ENCODE results near the gene KCNH3. TPM values are rescaled to one million over a fixed set of nuclear protein-coding genes. Genes with fewer than 3 reads are reported as not detected.
"Not testable (repeated sequence)": the region's sequence is repeated elsewhere in the genome, so short reads cannot be mapped to it uniquely, and the experiment has no call there.

The KCNH3 gene
- total RNA-seq, 1 donor from 2014 or later, result not detected

DNA sequence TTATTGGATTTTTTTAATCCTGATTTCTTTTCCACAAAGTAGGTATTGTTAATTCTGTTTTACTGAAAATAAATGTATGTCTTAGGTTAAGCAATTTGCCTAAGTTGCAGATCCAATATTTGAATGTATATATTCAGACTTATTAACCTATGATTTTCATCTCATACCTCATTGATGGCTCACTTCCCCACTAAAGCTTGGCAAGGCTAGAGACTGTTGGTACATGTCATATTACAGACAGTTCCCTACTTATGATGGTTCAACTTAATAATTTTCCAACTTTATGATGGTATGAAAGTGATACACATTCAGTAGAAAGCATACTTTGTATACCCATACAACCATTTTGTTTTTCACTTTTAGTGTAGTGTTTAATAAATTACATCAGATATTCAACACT is 33.2 kb upstream of the KCNH3 start:
- Histone ChIP-seq H4K20me1 (ENCODE audit: low read depth) (no peaks in the 10 kb centered on the region), H3K79me2 (ENCODE audit: low read depth) (no peaks in the 10 kb centered on the region), H3K4me3 (no peak overlapping the region), H3K36me3 (no peaks in the 10 kb centered on the region), H3K9me3 (ENCODE audit: low read depth) (no peaks in the 10 kb centered on the region), H3K4me2 (no peak overlapping the region), H3K27me3 (no peaks in the 10 kb centered on the region), H3K27ac (no peak overlapping the region), H3F3A (ENCODE audit: low read depth) (peaks cover 12% of the 10 kb centered on the region), H2AFZ (replicated peaks) (no peak overlapping the region), H3K4me1 (no peaks in the 10 kb centered on the region), H3K9ac (no peak overlapping the region)
- DNase-seq (ENCODE audit: low spot score), result no peak
- no peak for TF ChIP-seq EZH2phosphoT487 (IDR thresholded peaks at IDR 0.05)
- TF ChIP-seq EZH2 (IDR thresholded peaks at IDR 0.05), result no peak
- TF ChIP-seq CTCF (IDR thresholded peaks at IDR 0.05), result no peak
- H3K9me3 Mint-ChIP-seq, result no peaks in the 10 kb centered on the region
- H3K27ac Mint-ChIP-seq, result no peak overlapping the region
- H3K36me3 Mint-ChIP-seq, result peaks cover 11% of the 10 kb centered on the region
- no peaks in the 10 kb centered on the region for H3K27me3 Mint-ChIP-seq (ENCODE audit: insufficient read depth, low read depth)
- no peak overlapping the region for H3K4me3 Mint-ChIP-seq
- no peaks in the 10 kb centered on the region for H3K4me1 Mint-ChIP-seq

DNA sequence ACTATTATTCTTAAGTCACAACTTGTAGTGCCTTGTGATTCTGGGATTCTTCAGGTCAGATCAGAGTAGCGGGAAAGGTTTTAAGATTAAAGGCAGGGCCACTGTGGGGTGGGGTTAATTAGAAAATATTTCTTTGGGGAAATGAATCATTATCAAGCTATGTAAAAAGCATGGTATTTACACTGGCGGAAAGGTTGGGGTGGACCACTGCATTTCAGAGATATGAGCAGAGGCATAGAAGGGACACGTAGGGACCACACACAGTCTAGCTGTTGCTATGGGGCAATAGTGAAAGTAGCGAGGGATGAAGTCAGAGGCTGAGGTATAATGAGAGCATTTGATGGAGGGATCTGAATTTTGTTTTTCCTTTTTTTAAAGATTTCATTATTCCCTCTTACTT is 31.7 kb upstream of the KCNH3 start:
- no peaks in the 10 kb centered on the region for H3K79me2 ChIP-seq (ENCODE audit: low read depth)
- no peak overlapping the region for H3K4me2 ChIP-seq
- H3K36me3 ChIP-seq, result no peaks in the 10 kb centered on the region
- H3K27ac ChIP-seq, result no peak overlapping the region
- peaks cover 8% of the 10 kb centered on the region for H3K36me3 Mint-ChIP-seq
- H3K9me3 ChIP-seq (ENCODE audit: low read depth), result no peaks in the 10 kb centered on the region
- H3K27me3 ChIP-seq, result no peaks in the 10 kb centered on the region
- no peak for TF ChIP-seq EZH2phosphoT487 (IDR thresholded peaks at IDR 0.05)
- no peak for TF ChIP-seq CTCF (IDR thresholded peaks at IDR 0.05)
- TF ChIP-seq EZH2 (IDR thresholded peaks at IDR 0.05), result no peak
- H3K4me3 Mint-ChIP-seq, result no peak overlapping the region
- peaks cover 17% of the 10 kb centered on the region for H3F3A ChIP-seq (ENCODE audit: low read depth)
- no peak overlapping the region for H3K27ac Mint-ChIP-seq
- no peaks in the 10 kb centered on the region for H3K27me3 Mint-ChIP-seq (ENCODE audit: insufficient read depth, low read depth)
- no peak overlapping the region for H3K9ac ChIP-seq
- H3K4me1 Mint-ChIP-seq, result no peaks in the 10 kb centered on the region
- no peaks in the 10 kb centered on the region for H3K9me3 Mint-ChIP-seq
- no peaks in the 10 kb centered on the region for H4K20me1 ChIP-seq (ENCODE audit: low read depth)
- no peaks in the 10 kb centered on the region for H3K4me1 ChIP-seq
- no peak for DNase-seq (ENCODE audit: low spot score)
- no peak overlapping the region for H2AFZ ChIP-seq (replicated peaks)
- H3K4me3 ChIP-seq, result no peak overlapping the region

DNA sequence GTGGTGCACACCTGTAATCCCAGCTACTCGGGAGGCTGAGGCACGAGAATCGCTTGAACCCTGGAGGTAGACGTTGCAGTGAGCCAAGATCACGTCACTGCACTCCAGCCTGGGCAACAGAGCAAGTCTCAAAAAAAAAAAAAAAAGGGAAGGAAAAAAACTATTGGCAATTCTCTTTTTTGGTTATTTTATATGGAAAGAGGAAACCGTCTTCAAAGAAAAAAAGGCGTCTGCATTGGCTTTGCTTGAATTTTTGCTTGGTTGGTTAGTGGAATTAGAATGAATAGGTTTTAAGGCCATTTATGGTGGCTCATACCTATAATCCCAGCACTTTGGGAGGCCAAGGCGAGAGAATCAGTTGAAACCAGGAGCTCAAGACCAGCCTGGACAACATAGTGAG is 29.1 kb upstream of the KCNH3 start:
- H3K4me1 ChIP-seq; H3K27ac Mint-ChIP-seq; H3K4me1 Mint-ChIP-seq; H3K9me3 ChIP-seq (ENCODE audit: low read depth); H3K4me3 Mint-ChIP-seq; H4K20me1 ChIP-seq (ENCODE audit: low read depth); H3K4me2 ChIP-seq; H3K36me3 ChIP-seq; H3K4me3 ChIP-seq; H2AFZ ChIP-seq (replicated peaks); H3K27me3 ChIP-seq; H3K36me3 Mint-ChIP-seq; H3K9me3 Mint-ChIP-seq; H3K27me3 Mint-ChIP-seq (ENCODE audit: insufficient read depth, low read depth); DNase-seq (ENCODE audit: low spot score); H3K9ac ChIP-seq; H3K79me2 ChIP-seq (ENCODE audit: low read depth); H3K27ac ChIP-seq: not testable (repeated sequence)
- peaks cover 14% of the 10 kb centered on the region for H3F3A ChIP-seq (ENCODE audit: low read depth)

- no peak for DNase-seq (ENCODE audit: low spot score)
- H3K4me2 ChIP-seq, result no peak overlapping the region
- Mint-ChIP-seq H3K9me3 (no peaks in the 10 kb centered on the region), H3K27me3 (ENCODE audit: insufficient read depth, low read depth) (no peaks in the 10 kb centered on the region), H3K4me3 (no peak overlapping the region), H3K36me3 (peaks cover 5% of the 10 kb centered on the region), H3K27ac (no peak overlapping the region), H3K4me1 (no peaks in the 10 kb centered on the region)
- peaks cover 14% of the 10 kb centered on the region for H3F3A ChIP-seq (ENCODE audit: low read depth)
- no peak overlapping the region for H3K4me3 ChIP-seq
- no peak overlapping the region for H3K9ac ChIP-seq
- no peaks in the 10 kb centered on the region for H3K36me3 ChIP-seq
- H4K20me1 ChIP-seq (ENCODE audit: low read depth), result no peaks in the 10 kb centered on the region
- no peaks in the 10 kb centered on the region for H3K79me2 ChIP-seq (ENCODE audit: low read depth)
- H3K4me1 ChIP-seq, result no peaks in the 10 kb centered on the region
- H3K9me3 ChIP-seq (ENCODE audit: low read depth), result no peaks in the 10 kb centered on the region
- no peak overlapping the region for H3K27ac ChIP-seq
- TF ChIP-seq CTCF (IDR thresholded peaks at IDR 0.05), result no peak
- no peak for TF ChIP-seq EZH2 (IDR thresholded peaks at IDR 0.05)
- no peak for TF ChIP-seq EZH2phosphoT487 (IDR thresholded peaks at IDR 0.05)
- no peaks in the 10 kb centered on the region for H3K27me3 ChIP-seq
- H2AFZ ChIP-seq (replicated peaks), result no peak overlapping the region
These were observed 27.4 kb upstream of the KCNH3 start for GRCh38 chr12:49511410-49511809.

Data from neural progenitor cell (in vitro differentiated cells).